Measurements from ENCODE around the gene SPTLC1.

- TF ChIP-seq POLR2AphosphoS5 (IDR thresholded peaks at IDR 0.05), result no peak
- no peak for TF ChIP-seq POLR2A (IDR thresholded peaks at IDR 0.05)
Measured at GRCh38 chr9:92121265-92121664, 6.1 kb upstream of the SPTLC1 start.
